GM13977 (cell line): ENCODE measurements around the gene PROM1.

ENCODE experiments used
- DNase-seq: peaks from one replicate; pipeline ENCODE4 v3.0.0; 2012; ENCODE audit warnings: low spot score
- CTCF ChIP-seq: IDR thresholded peaks from 2 replicates; pipeline ENCODE4 v1.5.1; 2012; ENCODE audit warnings: mild to moderate bottlenecking, control low read depth; ENCODE audit not compliant: insufficient read depth; ENCODE audit errors: extremely low read depth, missing control alignments
- in situ Hi-C: fragments of 300-500 bp; cut with MboI; formaldehyde crosslinking; loops from one replicate; pipeline ENCODE4 v1.12.0; 2022; ENCODE audit warnings: low sequenced_read_pairs, low pct_unique_long_range_greater_than_20kb, mixed read lengths, inconsistent platforms; ENCODE audit not compliant: unreplicated experiment

Gene PROM1

DNA sequence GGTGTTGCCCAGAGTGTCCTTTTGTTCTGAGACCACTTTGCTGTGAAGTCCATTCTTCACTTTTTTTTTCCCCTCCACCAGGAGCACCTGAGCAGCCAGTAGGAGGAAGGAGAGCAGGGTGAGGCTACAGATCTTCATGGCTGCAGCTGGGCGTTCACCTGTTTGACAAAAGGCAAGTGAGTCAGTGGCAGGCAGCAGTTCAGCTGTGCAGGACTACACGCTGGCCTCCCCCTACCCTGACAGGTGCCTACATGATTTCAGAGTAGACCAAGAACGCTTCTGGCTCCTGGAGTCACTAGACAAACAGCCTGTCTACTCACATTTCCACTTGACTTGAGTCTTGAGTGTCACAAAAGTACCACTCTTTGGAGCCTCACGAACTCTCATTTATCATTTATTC, 147.3 kb downstream of the PROM1 start:
- in situ Hi-C loops = no loop called here
- no peak for DNase-seq

GRCh38 chr4:15935504-15936402, 148.1 kb downstream of the PROM1 start:
- in situ Hi-C loops = no loop called here
- DNase-seq = no peak
- TF ChIP-seq CTCF = no peak

More for the DNA sequence above, 147.3 kb downstream of the PROM1 start:
- TF ChIP-seq CTCF = no peak

- DNase-seq = no peak
- no peak for TF ChIP-seq CTCF
- in situ Hi-C loops = no loop called here
Measured at GRCh38 chr4:15934259-15934658, 149.6 kb downstream of the PROM1 start.

- TF ChIP-seq CTCF = no peak
- DNase-seq = no peak
- in situ Hi-C loops = no loop called here
Measured at GRCh38 chr4:15931451-15932210, 152.2 kb downstream of the PROM1 start.

DNA sequence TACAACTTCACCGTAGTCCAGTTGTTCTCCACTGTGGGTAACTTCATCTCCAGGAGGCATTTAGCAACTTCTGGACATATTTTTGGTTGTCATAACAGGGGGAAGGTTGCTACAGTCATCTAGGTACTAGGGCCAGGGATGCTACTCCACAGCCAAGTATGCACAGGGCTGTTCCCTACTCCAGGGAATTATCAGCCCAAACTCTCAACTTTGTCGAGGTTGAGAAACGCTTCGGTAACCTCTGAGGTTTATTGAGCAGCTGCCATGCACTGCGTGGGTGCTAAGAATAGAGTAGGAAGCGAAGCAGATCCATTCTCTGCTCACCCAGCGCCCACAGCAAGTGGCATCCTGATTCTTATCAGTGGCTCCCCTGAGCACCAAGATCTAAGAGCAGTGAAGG, 153.5 kb downstream of the PROM1 start:
- in situ Hi-C loops = no loop called here
- TF ChIP-seq CTCF = no peak
- DNase-seq = no peak

DNA sequence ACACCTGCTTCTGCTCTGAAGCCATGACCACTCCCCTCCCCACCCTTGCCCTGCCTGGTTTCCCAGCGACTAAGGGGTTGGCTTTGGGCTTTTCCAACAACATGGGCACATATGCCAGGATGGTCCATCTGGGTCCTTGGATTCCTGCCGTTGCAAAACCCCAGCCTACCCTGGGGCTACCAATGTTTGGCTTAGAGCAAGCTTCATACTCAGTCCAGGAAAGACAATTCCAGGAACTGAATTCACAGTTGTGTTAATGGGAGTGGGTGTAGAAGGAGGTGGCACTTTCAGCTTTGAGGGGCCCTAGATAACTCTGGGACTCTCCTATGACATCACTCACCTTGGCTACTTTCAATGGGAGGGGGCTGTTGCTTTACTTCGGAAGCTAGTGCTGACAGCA, 154.3 kb downstream of the PROM1 start:
- no peak for DNase-seq
- no peak for TF ChIP-seq CTCF
- in situ Hi-C loops = no loop called here
